GM21515 (cell line): ENCODE results near the gene CABP5.

Experiments
- ATAC-seq: cut with Tn5 transposase; IDR thresholded peaks from one replicate; pipeline ENCODE4 v1.9.1; 2021; ENCODE audit not compliant: unreplicated experiment

The CABP5 gene

DNA sequence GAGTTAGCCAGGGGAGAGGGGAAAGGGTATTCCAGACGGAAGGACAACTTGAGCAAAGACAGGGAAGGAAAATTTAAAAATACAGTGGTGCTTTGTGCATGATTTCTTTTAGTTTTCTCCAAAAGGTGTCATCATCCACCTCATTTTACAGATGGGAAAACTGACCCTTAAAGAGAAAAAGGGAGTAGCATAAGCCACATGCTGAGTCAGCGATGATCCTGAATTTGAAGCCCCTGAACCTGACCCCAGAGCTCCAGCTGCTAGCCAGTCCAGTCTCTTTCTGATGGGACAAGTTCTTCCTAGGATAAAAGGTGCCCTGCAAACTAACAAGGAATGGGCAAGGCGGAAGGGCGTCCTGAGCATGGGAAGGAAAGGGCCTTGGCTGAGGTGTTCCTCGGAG lies 10.3 kb downstream of the CABP5 start:
- ATAC-seq = no peak

DNA sequence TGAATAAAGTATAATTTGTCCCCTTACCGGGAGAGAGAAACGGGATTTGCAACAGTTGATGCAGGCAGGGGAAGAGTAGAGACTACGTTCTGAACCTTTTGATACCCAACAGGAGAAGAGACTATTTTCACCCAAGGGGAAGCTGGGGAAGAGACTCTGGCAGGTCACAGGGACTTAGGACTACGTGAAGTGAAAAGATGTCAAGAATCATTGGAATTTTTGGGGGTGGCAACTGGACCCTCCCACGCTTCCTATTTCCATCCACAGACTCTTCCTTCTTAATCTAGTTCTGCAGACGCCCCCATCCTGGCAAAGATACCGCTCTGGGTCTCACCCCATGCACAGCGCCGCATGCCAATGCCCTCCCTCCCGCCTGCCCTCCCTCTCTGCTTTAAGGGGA lies 13.8 kb downstream of the CABP5 start:
- ATAC-seq = no peak

DNA sequence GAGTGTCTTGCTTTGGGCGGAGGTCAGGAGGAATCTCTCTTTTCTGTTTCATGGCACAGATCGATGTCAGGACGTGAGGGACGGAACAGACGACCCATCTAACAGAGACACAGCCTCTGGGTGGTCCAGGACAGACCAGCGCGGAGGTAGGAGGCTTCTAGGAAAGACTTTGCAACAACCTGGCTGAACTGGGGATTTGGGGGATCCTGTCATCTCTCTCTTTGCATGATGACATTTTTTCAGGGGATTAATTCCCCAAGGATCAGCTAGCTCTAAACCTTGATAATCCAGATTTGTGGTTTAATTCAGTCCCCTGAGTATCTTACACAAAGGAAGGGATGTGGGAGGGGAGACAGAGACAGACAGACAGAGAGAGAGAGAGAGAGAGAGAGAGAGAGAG lies 14.4 kb downstream of the CABP5 start:
- no peak for ATAC-seq

DNA sequence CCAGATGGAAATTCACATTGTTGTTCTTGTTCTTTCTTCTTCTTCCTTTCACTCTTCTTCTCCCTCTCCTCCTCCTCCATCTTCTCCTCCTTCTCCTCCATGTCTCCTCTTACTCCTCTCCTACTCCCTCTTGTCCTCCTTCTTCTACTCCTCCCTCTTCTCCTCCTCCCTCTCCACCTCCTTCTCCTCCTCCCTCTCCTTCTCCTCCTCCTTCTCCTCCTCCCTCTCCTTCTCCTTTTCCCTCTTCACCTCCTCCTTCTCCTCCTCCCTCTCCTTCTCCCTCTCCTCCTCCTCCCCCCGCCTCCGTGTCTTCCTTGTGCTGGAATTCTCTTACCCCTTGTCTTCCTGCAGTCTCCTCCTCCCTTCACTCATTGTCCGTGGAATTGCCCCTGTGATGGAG lies 18.4 kb downstream of the CABP5 start:
- no peak for ATAC-seq

DNA sequence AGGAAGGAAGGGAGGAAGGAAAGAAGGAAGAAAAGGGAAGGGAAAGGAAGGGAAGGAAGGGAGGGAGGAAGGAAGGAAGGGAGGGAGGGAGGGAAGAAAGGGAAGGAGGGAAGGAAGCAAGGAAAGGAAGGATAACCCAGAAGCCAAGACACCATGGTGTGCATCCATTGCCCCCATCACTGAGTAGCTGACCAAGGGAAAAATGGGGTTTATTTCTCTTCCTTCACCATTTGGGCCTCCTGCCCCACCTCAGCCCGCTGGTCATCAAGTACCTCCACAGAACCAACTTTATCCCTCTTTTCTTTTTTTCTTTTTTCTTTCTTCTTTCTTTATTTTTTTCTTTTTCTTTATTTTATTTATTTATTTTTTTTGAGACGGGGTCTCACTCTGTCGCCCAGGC lies 20.4 kb downstream of the CABP5 start:
- no peak for ATAC-seq

DNA sequence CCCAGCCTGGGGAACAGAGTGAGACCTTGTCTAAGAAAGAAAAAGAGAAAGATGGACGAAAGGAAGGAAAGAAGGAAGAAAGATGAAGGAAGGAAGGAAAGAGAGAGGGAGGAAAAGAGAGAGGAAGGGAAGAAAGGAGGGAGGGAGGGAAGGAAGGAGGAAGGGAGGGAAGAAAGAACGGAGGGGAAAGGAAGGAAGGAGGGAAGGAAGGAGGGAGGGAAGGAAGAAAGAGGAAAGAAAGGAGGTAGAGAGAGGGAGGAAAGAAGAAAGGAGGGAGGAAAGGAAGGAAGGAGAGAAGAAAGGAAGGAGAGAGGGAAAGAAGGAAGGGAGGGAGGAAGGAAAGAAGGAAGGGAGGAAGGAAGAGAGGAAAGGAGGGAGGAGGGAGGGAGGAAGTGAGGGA lies 20.9 kb downstream of the CABP5 start:
- no peak for ATAC-seq

DNA sequence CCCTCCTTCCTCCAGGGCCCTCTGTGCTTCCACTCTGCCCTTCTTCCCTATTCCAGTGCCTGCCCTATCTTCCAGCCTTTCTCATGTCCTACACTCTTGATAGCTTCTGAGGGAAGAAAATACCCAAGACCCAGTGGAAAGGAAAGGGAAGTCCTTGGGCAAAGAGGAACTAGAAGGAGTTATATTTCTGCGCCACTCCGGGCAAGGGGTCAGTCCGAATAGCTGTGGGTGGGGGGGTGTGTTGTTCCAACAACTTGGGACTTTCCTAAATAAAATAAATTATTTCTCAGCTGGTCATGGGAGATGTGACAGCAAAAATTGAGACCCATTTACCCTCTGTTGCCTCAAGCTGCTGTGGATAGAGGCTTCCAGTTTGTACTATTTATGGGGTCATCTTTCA lies 23.2 kb downstream of the CABP5 start:
- ATAC-seq = no peak

DNA sequence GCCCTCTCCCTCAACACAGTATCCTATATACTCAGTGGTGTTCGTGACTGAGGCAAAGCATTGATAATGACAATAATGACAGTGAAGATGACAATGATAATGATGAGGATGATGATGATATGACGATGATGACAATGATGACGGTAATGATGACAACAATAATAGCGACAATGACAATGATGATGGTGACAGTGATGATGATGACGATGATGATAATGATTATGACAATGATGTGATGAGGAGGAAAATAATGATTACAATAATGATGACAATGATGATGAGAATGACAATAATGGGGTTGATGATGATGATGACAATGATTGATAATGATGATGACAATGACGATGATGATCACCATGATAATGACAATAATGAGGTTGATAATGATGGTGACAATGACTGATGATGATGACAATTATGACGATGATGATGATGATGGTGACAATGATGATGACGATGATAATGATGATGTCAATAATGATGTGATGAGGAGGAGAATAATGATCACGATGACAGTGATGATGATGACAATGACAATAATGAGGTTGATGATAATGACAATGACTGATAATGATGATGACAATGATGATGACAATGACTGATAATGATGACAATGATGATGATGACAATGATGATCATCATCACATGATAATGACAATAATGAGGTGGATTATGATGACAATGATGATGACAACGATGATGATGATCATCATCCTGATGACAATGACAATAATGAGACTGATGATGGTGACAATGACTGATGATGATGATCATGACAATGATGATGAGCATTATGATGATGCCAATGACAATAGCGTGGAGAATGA lies 32.7 kb downstream of the CABP5 start:
- no peak for ATAC-seq

DNA sequence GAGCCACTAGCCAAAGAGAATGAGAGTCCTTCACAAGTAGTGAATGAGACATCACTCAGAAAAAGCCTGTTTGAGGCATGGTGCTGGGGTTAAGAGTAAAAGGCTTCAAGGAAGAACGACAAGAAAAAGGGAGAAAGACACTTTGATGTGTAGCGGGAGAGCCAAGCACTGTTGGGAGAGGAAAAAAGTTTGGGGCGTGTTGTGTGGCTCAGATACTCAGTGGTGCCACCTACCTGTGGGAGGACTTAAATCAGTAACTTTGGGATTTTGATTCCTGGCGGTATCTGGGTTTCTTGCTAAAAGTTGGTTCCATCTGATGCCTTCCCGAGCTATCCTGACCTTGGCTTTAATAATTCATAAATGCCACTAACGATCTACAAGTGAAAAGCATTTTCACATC lies 37.1 kb downstream of the CABP5 start:
- no peak for ATAC-seq

DNA sequence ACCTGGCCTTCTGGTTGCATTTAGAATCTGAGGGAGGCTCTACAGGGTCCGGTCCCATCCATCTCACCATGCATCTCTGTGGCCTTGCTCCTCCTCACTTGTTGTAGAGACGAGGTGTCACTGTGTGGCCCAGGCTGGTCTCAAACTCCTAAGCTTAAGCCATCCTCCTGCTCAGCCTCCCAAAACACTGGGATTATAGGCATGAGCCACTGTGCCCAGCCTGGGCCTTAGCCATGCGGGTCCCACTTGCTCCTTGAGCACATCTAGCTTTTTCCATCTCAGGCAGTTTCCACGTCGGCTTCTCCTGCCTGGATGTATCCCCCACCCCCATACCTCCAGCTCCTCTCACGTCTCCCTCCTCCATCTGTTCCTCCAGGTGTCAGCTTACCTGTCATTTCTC lies 39.6 kb downstream of the CABP5 start:
- no peak for ATAC-seq

DNA sequence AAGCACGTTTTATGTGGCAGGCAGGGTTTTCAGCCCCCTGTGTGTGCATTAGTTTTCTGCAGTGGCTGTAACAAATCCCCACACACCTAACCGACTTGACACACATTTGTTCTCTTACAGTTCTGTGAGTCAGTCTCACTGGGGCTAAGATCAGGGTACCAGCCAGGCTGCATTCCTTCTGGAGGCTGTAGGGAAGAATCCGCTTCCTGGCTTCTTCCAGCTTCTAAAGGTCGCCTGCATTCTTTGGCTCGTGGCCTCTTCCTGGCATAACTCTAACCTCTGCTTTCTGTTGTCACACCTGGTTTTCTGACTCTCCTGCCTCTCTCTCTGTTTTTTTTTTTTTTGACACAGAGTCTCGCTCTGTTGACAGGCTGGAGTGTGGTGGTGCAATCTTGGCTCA lies 43.0 kb downstream of the CABP5 start:
- ATAC-seq = no peak

DNA sequence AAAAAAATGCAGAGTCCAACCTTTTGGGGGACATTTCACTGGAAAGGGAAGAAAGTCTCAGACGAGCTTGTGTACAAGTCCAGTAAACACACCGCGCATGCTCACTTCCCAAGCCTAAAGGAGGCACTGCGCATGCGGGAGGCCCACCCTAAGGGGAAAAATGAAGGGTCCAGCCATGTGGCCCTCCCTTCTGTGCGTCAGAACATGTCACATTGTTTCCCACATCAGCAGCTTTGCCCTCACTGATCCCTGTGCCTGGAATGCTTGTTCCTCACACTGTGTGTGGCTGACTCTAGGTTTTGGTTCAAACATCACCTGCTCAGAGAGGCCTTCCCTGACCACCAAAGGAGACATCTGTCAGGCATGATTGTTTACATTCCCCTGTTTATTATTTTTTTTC lies 45.1 kb downstream of the CABP5 start:
- no peak for ATAC-seq

DNA sequence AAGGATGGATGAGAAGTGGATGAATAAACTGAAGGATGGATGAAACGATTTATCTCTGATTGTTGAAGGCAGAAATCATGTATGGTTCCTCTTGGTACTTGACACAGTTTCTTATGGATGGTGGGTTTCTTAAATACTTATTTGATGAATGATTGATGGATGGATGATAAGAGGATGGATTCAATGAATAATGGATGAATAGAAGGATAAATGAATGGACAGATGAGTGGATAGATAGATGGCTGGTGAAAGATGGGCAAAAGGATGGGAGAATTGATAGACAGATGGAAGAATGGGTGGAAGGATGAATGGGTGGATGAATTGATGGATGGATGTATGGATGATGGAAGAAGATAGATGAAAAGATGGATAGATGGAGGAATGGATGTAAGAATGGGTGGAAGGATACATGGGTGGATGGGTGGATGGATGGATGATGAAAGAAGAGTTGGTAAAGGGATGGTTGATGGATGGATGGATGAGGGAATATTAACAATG lies 47.6 kb downstream of the CABP5 start:
- no peak for ATAC-seq

DNA sequence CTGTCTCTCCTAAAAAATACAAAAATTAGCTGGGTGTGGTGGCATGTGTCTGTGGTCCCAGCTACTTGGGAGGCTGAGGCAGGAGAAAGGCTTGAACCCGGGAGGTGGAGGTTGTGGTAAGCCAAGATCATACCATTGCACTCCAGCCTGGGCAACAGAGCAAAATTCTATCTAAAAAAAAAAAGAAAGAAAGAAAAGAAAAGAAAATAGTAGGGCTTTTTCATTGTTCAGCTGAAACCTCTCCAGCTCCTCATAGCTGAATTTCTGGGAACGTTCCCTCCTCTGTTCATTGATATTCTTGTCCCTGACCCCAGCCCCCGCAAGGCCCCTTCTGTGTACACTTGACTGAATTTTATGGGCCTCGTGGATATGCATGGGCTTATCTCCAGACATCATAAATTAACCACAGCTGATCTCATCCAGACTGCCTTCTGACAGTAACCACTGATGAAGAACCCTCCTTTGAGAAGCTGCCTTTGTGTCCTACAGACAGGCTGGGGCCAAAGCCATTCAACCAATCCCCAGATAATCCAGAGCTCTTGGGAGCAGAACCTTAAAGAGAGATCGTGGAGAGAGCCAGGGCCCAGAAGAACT lies 49.6 kb downstream of the CABP5 start, which contains the start of gene ELSPBP1:
TSS of gene ELSPBP1 (plus strand) at position 424 of the 594 bp plus-strand sequence. CDS start 14,036 bp downstream, outside the sequence.
- ATAC-seq = no peak

DNA sequence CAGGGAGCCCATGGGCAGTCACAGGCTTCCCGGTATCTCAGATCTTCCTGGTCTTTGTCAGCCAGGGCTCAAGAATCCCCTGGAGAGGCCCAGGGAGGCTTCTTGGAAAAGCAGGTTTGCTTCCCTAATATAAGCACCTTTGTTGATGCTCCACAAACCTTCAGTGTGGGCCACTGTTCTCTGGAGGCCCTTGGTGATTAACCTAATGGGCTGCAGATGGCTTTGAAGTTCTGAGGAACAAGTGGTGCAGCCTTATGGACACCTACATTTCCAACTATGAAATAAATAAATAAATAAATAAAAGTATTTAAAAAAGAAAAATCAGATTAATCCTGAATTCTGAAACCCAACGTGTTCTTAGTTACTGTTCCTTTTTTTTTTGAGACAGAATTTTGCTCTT lies 51.8 kb downstream of the CABP5 start, which contains the start of gene BSPH1:
TSS of gene BSPH1 (minus strand) at position 101 of the 400 bp plus-strand sequence. CDS start at position 12, 89 bp downstream.
- no peak for ATAC-seq

DNA sequence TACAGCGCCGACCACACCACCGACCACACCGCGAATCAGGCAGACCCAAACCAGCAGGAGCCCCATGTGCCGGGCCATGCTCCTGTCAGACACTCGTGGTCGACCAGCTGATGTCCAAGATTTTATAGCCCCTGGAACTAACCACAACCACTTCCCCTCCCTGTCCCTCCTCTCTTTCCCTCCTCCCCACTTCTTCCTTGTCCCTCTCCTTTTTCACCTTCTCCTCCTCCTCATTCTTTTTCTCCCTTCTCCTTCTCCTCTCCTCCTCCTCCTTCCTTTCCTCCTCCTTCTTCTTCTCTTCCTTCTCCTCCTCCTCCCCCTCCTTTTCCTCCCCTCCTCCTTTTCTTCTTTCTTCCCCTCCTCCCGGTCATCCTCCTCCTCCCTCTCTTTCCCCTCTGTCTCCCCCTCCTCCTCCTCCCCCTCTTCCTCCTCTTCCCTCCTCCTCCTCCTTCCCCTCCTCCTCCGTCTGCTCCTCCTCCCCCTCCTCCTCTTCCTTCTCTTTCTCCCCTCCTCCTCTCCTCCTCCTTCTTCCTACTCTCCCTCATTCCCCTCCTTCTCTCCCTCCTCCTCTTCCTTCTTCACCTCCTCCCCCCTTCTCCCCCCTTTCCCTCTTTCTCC lies 52.6 kb downstream of the CABP5 start:
- no peak for ATAC-seq
